ENCODE measurements around the gene CNNM3.
"Not testable (repeated sequence)": the region's sequence is repeated elsewhere in the genome, so short reads cannot be mapped to it uniquely, and the experiment has no call there.

CNNM3 gene

DNA sequence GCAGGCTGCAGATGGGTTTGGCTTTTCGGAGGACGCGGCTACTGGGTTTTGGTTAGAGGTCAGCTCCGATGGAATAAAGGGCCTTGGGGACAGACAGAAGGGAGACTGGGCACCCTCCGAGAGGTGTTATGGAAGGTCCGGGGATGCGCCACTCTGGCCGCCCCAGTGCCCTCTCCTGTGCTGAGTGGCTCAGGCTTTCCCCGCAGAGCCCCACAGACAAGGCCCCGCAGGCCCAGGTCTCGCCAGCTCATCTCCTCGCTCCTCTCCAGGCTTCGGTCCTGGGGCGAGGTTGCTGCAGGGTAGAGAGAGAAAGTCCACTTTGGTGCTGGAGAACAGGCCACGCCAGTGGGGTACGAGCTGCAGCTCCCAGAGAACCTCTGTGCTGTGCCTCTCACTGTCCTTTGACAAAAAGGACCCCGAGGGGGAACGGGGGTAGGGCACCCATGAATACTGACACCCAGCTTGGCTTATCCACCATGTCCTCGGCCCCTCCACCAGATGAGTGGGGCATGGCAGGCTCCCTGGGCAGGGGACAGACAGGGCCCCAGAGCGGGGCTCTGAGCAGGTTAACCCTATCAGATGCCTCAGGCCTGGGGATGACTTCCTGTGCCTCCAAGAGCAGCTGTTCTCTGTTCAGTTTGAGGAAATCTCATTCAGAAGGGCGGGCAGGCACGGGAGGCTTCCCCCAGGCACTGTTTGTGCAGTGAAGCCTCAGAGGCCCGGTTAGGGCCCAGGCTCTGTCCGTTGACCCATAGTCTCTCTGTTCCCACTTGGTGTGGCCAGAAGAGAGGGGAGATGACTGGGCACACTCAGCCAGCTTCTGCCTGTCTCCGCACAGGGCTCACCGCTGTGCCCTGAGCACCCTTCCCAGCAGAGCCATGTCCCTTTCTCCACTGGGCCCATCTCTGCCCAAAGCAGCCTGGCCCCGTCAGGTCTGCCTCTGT lies 15.7 kb upstream of the CNNM3 start:
- DNase-seq, result peak; percentile 52

- peak; percentile 85 for DNase-seq
Observed at GRCh38 chr2:96801005-96801785, 14.9 kb upstream of the CNNM3 start.

DNA sequence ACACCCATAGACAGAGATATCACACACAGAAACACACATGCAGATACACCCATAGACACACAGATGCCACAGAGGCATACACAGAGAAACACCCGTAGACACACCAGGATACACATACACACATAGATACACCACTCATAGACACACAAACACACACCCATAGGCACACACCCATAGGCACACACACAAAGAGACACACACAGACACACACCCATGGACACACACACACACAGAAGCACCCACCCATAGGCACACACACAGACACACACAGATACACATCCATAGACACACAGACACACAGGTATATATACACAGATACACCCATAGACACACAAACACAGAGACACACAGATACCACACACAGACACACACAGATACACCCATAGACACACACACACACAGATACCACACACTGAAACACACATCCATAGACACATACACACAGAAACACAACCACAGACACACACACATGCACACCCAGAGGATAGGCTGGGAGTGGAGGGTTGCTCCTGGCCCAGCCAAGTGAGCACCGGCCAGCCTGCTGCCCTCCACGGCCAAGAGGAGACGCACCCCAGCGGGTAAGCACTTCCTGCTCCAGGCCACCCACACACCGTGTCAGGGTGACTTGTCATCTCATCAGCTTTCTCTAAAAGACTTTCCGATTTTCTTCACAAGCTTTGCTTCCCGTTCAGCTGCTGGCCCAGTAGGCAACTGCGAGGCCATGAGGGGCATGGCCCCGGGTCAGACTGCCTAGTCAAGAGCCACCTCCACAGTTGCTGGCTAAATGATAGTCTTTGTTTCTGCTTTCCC lies 14.1 kb upstream of the CNNM3 start:
- no peak for DNase-seq

GRCh38 chr2:96802721-96803120 lies 13.3 kb upstream of the CNNM3 start:
- no peak for DNase-seq

GRCh38 chr2:96804986-96805385 lies 11.1 kb upstream of the CNNM3 start:
- DNase-seq, result no peak

GRCh38 chr2:96805946-96806345 lies 10.1 kb upstream of the CNNM3 start:
- not testable (repeated sequence) for DNase-seq

- DNase-seq, result no peak
Observed at GRCh38 chr2:96806468-96807126, 9.5 kb upstream of the CNNM3 start.

GRCh38 chr2:96807127-96807471 lies 9.0 kb upstream of the CNNM3 start:
- DNase-seq, result no peak

GRCh38 chr2:96808176-96808837 lies 7.8 kb upstream of the CNNM3 start:
- DNase-seq, result no peak

- no peak for DNase-seq
Observed at GRCh38 chr2:96809216-96809882, 6.7 kb upstream of the CNNM3 start.

- peak; percentile 60 for DNase-seq
Observed at GRCh38 chr2:96809951-96810782, 5.9 kb upstream of the CNNM3 start.

- no peak for DNase-seq
Observed at GRCh38 chr2:96810783-96811192, 5.3 kb upstream of the CNNM3 start.

- no peak for DNase-seq
Observed at GRCh38 chr2:96811917-96812316, 4.2 kb upstream of the CNNM3 start.

DNA sequence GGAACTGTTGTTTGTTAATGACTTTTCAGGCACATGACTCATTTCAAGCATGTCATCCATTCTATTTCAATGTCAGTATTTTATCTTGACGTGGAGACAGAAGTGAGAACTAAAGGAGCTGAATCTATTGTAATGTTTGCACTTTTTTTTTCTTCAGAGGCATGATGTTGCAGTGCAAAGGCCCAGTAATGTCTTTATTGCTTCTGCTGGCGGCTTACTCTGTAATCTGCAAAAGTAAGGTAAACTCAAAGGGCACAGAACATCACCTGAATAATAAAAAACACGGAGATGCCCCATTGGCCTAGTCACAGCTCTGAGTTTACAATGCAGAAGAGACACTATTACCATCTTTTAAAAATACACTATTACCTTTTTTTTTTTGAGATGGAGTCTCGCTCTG lies 2.4 kb upstream of the CNNM3 start:
- DNase-seq, result no peak

DNA sequence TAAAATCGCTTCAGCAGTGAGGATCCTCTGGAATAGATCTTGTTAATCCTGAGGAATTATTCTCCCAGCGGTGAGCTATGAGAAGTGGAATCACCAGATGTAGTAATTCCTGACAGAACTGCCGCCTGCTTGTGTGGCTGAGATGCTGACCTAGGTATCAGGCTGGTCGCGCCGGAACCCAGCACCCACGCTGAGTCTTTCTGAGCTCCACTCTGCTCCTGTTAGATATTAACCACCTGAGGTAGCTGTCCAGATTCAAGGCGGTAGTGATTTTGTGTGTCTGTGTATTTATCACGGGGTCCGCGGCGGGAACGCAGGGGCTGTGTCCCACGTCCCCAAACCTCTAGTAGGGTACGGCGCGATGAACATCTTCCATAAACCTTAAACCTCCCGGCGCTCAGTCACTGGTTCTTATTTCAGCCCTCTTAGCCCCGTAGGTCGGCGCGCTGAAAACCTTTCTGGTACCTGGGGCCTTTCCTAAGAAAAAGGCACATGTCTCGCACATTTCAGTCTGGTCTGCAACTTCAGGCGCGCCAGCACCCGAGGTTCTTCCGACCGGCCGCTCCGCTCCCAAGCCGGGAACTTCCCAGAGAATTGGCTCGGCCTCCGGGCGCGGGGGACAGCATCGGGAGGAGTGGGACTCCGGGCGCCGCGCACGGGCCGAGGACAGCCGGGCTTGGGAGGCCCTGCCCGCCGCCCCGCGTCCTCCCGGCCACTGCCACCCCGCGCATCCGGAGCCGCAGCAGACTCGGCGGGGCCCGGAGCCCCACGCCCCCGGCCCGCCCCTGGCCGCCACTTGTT lies 542 bp upstream of the CNNM3 start:
- peak; percentile 86 for DNase-seq

- peak; percentile 47 for DNase-seq
Observed at GRCh38 chr2:96816836-96817702, 1.0 kb downstream of the CNNM3 start.

DNA sequence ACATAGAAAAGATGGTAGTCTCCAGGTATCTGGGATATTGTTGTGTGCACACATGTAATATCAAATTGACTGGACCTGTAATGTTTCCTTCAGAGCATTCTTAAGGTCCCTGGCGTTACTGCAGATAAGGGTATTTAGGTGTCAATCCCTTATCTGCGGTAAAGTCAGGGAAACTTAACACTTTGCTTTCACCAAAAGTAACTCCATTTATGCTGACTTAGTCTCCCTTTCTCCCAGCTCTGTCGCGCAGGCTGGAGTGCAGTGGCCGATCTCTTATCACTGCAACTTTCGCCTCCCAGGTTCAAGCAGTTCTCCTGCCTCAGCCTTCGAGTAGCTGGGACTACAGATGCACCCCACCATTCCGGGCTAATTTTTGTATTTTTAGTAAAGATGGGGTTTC lies 1.8 kb downstream of the CNNM3 start:
- DNase-seq, result no peak

- no peak for DNase-seq
Observed at GRCh38 chr2:96819128-96819875, 3.2 kb downstream of the CNNM3 start.
